ENCODE results near the gene CATSPER1. TPM values are rescaled to one million over a fixed set of nuclear protein-coding genes. Genes with fewer than 3 reads are reported as not detected.

CATSPER1 gene
- total and polyA plus RNA-seq, 2 of the 13 experiments (the other 11 are each of a cell fraction or from before 2014, with no cell fraction given), result 0.17 TPM; not detected in 1

GRCh38 chr11:65967329-65967934 is 58.8 kb downstream of the CATSPER1 start:
- in situ Hi-C loops (cut with HindIII; ENCODE audit: extremely low pct_ligation_motif_present, low pct_unique_long_range_greater_than_20kb), result no loop called here
- peaks cover 15% of the 10 kb centered on the region for H3K79me2 ChIP-seq (ENCODE audit: insufficient read depth, low read length)
- peaks cover 16% of the 10 kb centered on the region for H3K4me1 ChIP-seq (ENCODE audit: insufficient read depth, low read length)
- CTCF ChIA-PET (ENCODE audit: low intra/inter-chr PET ratio, low total read pairs), result no interaction called here
- no peak overlapping the region for H3K4me2 ChIP-seq (ENCODE audit: low read depth, low read length)
- H3K27ac ChIP-seq (ENCODE audit: extremely low read length, insufficient read depth, low read length), result no peak overlapping the region
- 97% methylated on average over 26 of the region's 30 CpGs for WGBS (ENCODE audit: low lambda C conversion rate)
- H4K20me1 ChIP-seq (ENCODE audit: insufficient read depth, low read length), result no peaks in the 10 kb centered on the region
- peaks cover 31 to 49% of the 10 kb centered on the region in 2 experiments for H3K36me3 ChIP-seq (replicated peaks in 1 of 2; ENCODE audit: control insufficient read depth in 1 of 2, insufficient read depth in 2 of 2, low read length in 2 of 2)
- H3K9me3 ChIP-seq (ENCODE audit: low read length), result no peaks in the 10 kb centered on the region
- ATAC-seq, result no peak
- intact Hi-C loops (cut with micrococcal nuclease; ENCODE audit: unreplicated experiment), result no loop called here
- DNase-seq (ENCODE audit: low spot score), result no peak
- POLR2A ChIA-PET, result no interaction called here
- H2AFZ ChIP-seq (ENCODE audit: low read length), result no peak overlapping the region
- BruUV-seq (replicated peaks), result no TSS peak
- no peak for FAIRE-seq
- no peaks in the 10 kb centered on the region; a peak in 1 of 5 replicates for H3K27me3 ChIP-seq (ENCODE audit: control insufficient read depth in 1 of 2, insufficient read depth in 2 of 2, low read length in 2 of 2)
- no peak overlapping the region for H3K9ac ChIP-seq (ENCODE audit: insufficient read depth, low read depth, low read length)
- no peak overlapping the region for H3K4me3 ChIP-seq (replicated peaks in 1 of 3; ENCODE audit: insufficient read depth in 1 of 3, low read depth in 2 of 3, low read length in 3 of 3)
- TF ChIP-seq RBFOX2 (IDR thresholded peaks at IDR 0.05; ENCODE audit: low read depth, low read length) (0 out of 2 replicates have a peak, but pooled peaks have one; percentile 20), ZNF318 (CRISPR knock-in tag; IDR thresholded peaks at IDR 0.05) (no peak), TRAFD1 (CRISPR knock-in tag; IDR thresholded peaks at IDR 0.05; ENCODE audit: borderline replicate concordance) (no peak)
- TF ChIP-seq, protein P1, sequence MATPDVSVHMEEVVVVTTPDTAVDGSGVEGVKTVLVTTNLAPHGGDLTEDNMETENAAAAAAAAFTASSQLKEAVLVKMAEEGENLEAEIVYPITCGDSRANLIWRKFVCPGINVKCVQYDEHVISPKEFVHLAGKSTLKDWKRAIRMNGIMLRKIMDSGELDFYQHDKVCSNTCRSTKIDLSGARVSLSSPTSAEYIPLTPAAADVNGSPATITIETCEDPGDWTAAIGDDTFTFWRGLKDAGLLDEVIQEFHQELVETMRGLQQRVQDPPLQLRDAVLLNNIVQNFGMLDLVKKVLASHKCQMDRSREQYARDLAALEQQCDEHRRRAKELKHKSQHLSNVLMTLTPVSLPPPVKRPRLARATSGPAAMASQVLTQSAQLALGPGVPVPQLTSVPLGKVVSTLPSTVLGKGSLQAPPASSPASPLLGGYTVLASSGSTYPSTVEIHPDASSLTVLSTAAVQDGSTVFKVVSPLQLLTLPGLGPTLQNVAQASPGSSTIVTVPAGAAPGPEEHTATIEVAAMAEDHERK (CRISPR knock-in tag; IDR thresholded peaks at IDR 0.05; ENCODE audit: low read depth), result no peak
